GM23248 (cell line): ENCODE measurements around the gene SPPL3. TPM values are rescaled to one million over a fixed set of nuclear protein-coding genes. Genes with fewer than 3 reads are reported as not detected.

Source experiments
- DNase-seq: peaks from one replicate; pipeline ENCODE4 v3.0.0-alpha.2; 2015
- H2AFZ ChIP-seq: fragments of 200-600 bp; sonication (generic); 2 replicates; pipeline ENCODE4 v1.6.1; 2016; ENCODE audit warnings: antibody characterized with exemption
- H3F3A ChIP-seq: fragments of 200-600 bp; sonication (generic); 2 replicates; pipeline ENCODE4 v1.6.1; 2016; ENCODE audit warnings: mild to moderate bottlenecking, antibody characterized with exemption, mixed run types; ENCODE audit not compliant: insufficient read depth
- H3K27ac ChIP-seq: fragments of 200-600 bp; sonication (generic); 2 replicates; pipeline ENCODE4 v1.5.1; 2016; ENCODE audit warnings: mild to moderate bottlenecking
- H3K27me3 ChIP-seq: fragments of 200-600 bp; sonication (generic); replicated peaks from 2 replicates; pipeline ENCODE4 v1.6.1; 2016; ENCODE audit warnings: mild to moderate bottlenecking; ENCODE audit not compliant: insufficient read depth
- H3K36me3 ChIP-seq: fragments of 200-600 bp; sonication (generic); 2 replicates; pipeline ENCODE4 v1.6.1; 2016; ENCODE audit warnings: low read depth, mild to moderate bottlenecking
- H3K4me1 ChIP-seq: fragments of 200-600 bp; sonication (generic); 2 replicates; pipeline ENCODE4 v1.6.1; 2016; ENCODE audit warnings: mild to moderate bottlenecking; ENCODE audit not compliant: insufficient read depth
- H3K4me2 ChIP-seq: fragments of 200-600 bp; sonication (generic); one replicate; pipeline ENCODE4 v1.6.1; 2016; ENCODE audit warnings: mild to moderate bottlenecking; ENCODE audit not compliant: unreplicated experiment
- H3K4me3 ChIP-seq: fragments of 200-600 bp; sonication (generic); 2 replicates; pipeline ENCODE4 v1.5.1; 2016; ENCODE audit warnings: mild to moderate bottlenecking
- H3K79me2 ChIP-seq: fragments of 200-600 bp; sonication (generic); 2 replicates; pipeline ENCODE4 v1.6.1; 2016; ENCODE audit warnings: mild to moderate bottlenecking; ENCODE audit not compliant: insufficient read depth
- H3K9ac ChIP-seq: fragments of 200-600 bp; sonication (generic); 2 replicates; pipeline ENCODE4 v1.6.1; 2016; ENCODE audit warnings: mild to moderate bottlenecking
- H3K9me2 ChIP-seq: fragments of 200-600 bp; sonication (generic); 2 replicates; pipeline ENCODE4 v1.6.1; 2016; ENCODE audit warnings: mixed run types, mild to moderate bottlenecking, moderate library complexity; ENCODE audit not compliant: insufficient read depth
- H3K9me3 ChIP-seq: fragments of 200-600 bp; sonication (generic); one replicate; pipeline ENCODE4 v1.6.1; 2017; ENCODE audit warnings: low read depth
- H4K20me1 ChIP-seq: fragments of 200-600 bp; sonication (generic); 2 replicates; pipeline ENCODE4 v1.6.0; 2016; ENCODE audit not compliant: insufficient read depth
- EZH2 ChIP-seq: fragments of 200-600 bp; sonication (generic); IDR thresholded peaks from 2 replicates; pipeline ENCODE4 v1.6.1; 2018; ENCODE audit warnings: antibody characterized with exemption, mild to moderate bottlenecking; ENCODE audit not compliant: insufficient read depth, poor library complexity, severe bottlenecking
- EZH2phosphoT487 ChIP-seq: fragments of 200-600 bp; sonication (generic); IDR thresholded peaks from 2 replicates; pipeline ENCODE4 v1.6.1; 2018; ENCODE audit warnings: antibody characterized with exemption, moderate library complexity, mild to moderate bottlenecking, low read depth; ENCODE audit not compliant: insufficient read depth
- WGBS, 2 experiments: methylation state at CpG; one replicate each; pipeline ENCODE4 v1.1.6; 2015 to 2017; ENCODE audit warnings: low lambda C conversion rate in 2 of 2, low coverage in 1 of 2; ENCODE audit errors: missing lambda C conversion rate in 2 of 2; 5-methylcytosine and 5-hydroxymethylcytosine counted together
- in situ Hi-C: fragments of 300-500 bp; cut with MboI; formaldehyde crosslinking; loops from 2 replicates; pipeline ENCODE4 v1.15.0; 2020
- polyA plus RNA-seq: library from polyadenylated mRNA; unstranded; fragments of >200 nt; fragmentation: Nextera tagmentation; extraction: Ambion mirVana; gene quantifications from 2 replicates; pipeline ENCODE4 v1.2.1, GENCODE V29; 2016
- total RNA-seq: library from RNA; depleted of rRNA; stranded (reverse); fragments of >200 nt; shearing (Covaris generic); gene quantifications from 2 replicates; pipeline ENCODE4 v1.2.3, GENCODE V29; 2014

The SPPL3 gene
- total and polyA plus RNA-seq, 2 experiments from 2014 or later: 8.1 to 24.8 TPM

DNA sequence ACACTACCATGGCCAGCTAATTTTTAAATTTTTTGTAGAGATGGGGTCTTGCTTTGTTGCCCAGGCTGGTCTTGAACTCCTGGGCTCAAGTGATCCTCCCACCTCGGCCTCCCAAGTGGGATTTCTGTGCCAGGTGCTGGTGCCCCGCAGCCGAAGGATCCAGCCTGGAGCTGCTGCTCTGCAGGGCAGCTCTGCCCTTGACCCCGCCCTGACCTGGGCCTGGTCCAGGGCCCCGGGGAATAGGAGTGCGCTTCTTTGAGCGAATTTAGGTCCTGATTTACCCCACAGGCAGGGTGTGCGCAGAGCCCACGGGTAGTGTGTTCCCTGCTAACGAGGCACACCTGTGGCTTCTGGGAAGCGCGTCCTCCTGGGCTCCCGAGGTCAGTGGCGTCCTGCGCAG lies 163.3 kb downstream of the SPPL3 start:
- Histone ChIP-seq H3K4me2 (no peak overlapping the region), H3K9me3 (no peaks in the 10 kb centered on the region), H3K4me1 (no peaks in the 10 kb centered on the region), H3K9ac (no peak overlapping the region), H3K27me3 (no peaks in the 10 kb centered on the region), H3K27ac (no peak overlapping the region), H3K4me3 (no peak overlapping the region), H3F3A (no peaks in the 10 kb centered on the region), H4K20me1 (no peaks in the 10 kb centered on the region), H3K36me3 (no peaks in the 10 kb centered on the region), H3K79me2 (no peaks in the 10 kb centered on the region), H3K9me2 (no peaks in the 10 kb centered on the region), H2AFZ (no peak overlapping the region)
- no peak for DNase-seq
- in situ Hi-C loops: no loop called here
- 86 to 90% methylated on average over 13 to 15 of the region's 15 CpGs for WGBS, 2 experiments
- TF ChIP-seq EZH2phosphoT487 (no peak), EZH2 (no peak)

GRCh38 chr12:120739821-120740613 lies 164.1 kb downstream of the SPPL3 start:
- Histone ChIP-seq H3F3A (no peaks in the 10 kb centered on the region), H3K36me3 (no peaks in the 10 kb centered on the region), H3K9me2 (no peaks in the 10 kb centered on the region), H3K4me2 (no peak overlapping the region), H3K27ac (no peak overlapping the region), H4K20me1 (no peaks in the 10 kb centered on the region), H3K79me2 (no peaks in the 10 kb centered on the region), H3K4me1 (no peaks in the 10 kb centered on the region), H3K9ac (no peak overlapping the region), H3K9me3 (no peaks in the 10 kb centered on the region), H3K4me3 (no peak overlapping the region), H3K27me3 (no peaks in the 10 kb centered on the region), H2AFZ (no peak overlapping the region)
- DNase-seq: no peak
- TF ChIP-seq EZH2 (no peak), EZH2phosphoT487 (no peak)
- WGBS, 2 experiments: 79 to 82% methylated on average over 15 to 16 of the region's 16 CpGs
- in situ Hi-C loops: no loop called here

DNA sequence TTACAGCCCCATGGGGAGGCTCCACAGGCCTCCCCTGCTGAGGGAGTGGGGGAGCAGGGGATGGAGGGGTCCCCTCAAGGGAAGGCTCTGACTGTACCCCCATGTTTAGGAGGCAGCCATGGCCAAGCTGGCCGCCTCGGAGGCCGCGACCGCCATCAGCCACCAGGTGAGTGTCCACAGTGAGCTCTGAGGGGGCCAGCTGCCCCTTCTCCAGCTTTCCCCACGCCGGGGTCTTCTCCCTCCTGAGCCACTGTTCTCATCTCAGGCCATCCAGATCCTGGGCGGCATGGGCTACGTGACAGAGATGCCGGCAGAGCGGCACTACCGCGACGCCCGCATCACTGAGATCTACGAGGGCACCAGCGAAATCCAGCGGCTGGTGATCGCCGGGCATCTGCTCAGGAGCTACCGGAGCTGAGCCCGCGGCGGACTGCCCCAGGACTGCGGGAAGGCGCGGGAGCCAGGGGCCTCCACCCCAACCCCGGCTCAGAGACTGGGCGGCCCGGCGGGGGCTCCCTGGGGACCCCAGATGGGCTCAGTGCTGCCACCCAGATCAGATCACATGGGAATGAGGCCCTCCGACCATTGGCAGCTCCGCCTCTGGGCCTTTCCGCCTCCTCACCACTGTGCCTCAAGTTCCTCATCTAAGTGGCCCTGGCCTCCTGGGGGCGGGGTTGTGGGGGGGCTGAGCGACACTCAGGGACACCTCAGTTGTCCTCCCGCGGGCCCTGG lies 165.0 kb downstream of the SPPL3 start:
- no peaks in the 10 kb centered on the region for H3K9me3 ChIP-seq
- no peaks in the 10 kb centered on the region for H3K36me3 ChIP-seq
- H3K9me2 ChIP-seq: no peaks in the 10 kb centered on the region
- no peak for DNase-seq
- no peaks in the 10 kb centered on the region for H3K4me1 ChIP-seq
- no peaks in the 10 kb centered on the region for H3K79me2 ChIP-seq
- H3K4me3 ChIP-seq: no peak overlapping the region
- no peak for TF ChIP-seq EZH2
- H2AFZ ChIP-seq: no peak overlapping the region
- no peaks in the 10 kb centered on the region for H3F3A ChIP-seq
- whole genome bisulfite sequencing, 2 experiments: 89 to 94% methylated on average over 28 to 38 of the region's 38 CpGs
- H4K20me1 ChIP-seq: no peaks in the 10 kb centered on the region
- H3K27ac ChIP-seq: no peak overlapping the region
- H3K9ac ChIP-seq: no peak overlapping the region
- H3K27me3 ChIP-seq: no peaks in the 10 kb centered on the region
- no peak overlapping the region for H3K4me2 ChIP-seq
- in situ Hi-C loops: no loop called here

DNA sequence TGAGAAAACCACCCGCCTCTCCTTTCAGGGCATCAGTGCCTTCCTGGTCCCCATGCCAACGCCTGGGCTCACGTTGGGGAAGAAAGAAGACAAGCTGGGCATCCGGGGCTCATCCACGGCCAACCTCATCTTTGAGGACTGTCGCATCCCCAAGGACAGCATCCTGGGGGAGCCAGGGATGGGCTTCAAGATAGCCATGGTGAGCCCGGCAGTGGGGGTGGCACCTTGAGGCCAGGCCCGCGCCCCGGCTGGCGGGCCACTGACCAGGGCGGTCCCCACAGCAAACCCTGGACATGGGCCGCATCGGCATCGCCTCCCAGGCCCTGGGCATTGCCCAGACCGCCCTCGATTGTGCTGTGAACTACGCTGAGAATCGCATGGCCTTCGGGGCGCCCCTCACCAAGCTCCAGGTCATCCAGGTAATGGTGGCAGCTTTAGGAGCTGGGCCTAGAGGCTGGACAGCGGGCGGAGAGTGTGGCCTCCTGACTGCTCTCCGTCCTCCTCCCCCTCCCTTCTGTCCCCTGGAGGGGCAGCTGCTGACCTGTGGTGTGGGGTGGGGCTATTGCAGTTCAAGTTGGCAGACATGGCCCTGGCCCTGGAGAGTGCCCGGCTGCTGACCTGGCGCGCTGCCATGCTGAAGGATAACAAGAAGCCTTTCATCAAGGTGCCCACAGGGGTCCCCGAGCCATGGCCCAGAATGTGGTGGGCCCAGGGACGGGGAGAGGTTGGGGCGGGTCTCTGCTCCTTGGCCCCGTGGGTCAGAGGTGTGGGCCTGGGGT lies 165.7 kb downstream of the SPPL3 start:
- Histone ChIP-seq H3K4me1 (no peaks in the 10 kb centered on the region), H4K20me1 (no peaks in the 10 kb centered on the region), H3K79me2 (no peaks in the 10 kb centered on the region), H3K4me2 (no peak overlapping the region), H3K9me2 (no peaks in the 10 kb centered on the region), H3K36me3 (no peaks in the 10 kb centered on the region), H3K27me3 (no peaks in the 10 kb centered on the region), H3F3A (no peaks in the 10 kb centered on the region), H3K9me3 (no peaks in the 10 kb centered on the region), H3K9ac (no peak overlapping the region), H3K27ac (no peak overlapping the region), H3K4me3 (no peak overlapping the region), H2AFZ (no peak overlapping the region)
- in situ Hi-C loops: no loop called here
- WGBS, 2 experiments: 90 to 92% methylated on average over 30 to 31 of the region's 31 CpGs
- DNase-seq: no peak
- no peak for TF ChIP-seq EZH2phosphoT487
- TF ChIP-seq EZH2: no peak
